NB4 (cell line): Measurements from ENCODE around the gene CUL3.

Experiments
- CTCF ChIP-seq: IDR thresholded peaks from one replicate; pipeline ENCODE4 v1.5.1; 2012; ENCODE audit warnings: low read depth, low read length
- POLR2A ChIP-seq: IDR thresholded peaks from 2 replicates; pipeline ENCODE4 v1.6.1; 2011; ENCODE audit warnings: mild to moderate bottlenecking; ENCODE audit not compliant: insufficient read length; ENCODE audit errors: extremely low read depth

- TF ChIP-seq CTCF (no peak), POLR2A (no peak)
Measured at GRCh38 chr2:224563537-224563936, 21.6 kb downstream of the CUL3 start.
